Mesenchymal stem cell (in vitro differentiated cells and primary cell): ENCODE measurements around the gene IFNA10.
"Not testable (repeated sequence)": the region's sequence is repeated elsewhere in the genome, so short reads cannot be mapped to it uniquely, and the experiment has no call there.

Experiments
- DNase-seq: peaks from one replicate; pipeline ENCODE4 v3.0.0-alpha.2; 2013
- H2AFZ ChIP-seq: one replicate; pipeline ENCODE4 v1.6.1; 2013; ENCODE audit warnings: low read depth, mild to moderate bottlenecking, control low read depth, inconsistent platforms, low read length, moderate library complexity
- H2AK5ac ChIP-seq: 2 replicates; pipeline ENCODE4 v1.6.1; 2013; ENCODE audit warnings: low read length, moderate library complexity, mild to moderate bottlenecking, inconsistent platforms; ENCODE audit not compliant: severe bottlenecking
- H2BK120ac ChIP-seq: one replicate; pipeline ENCODE4 v1.6.1; 2013; ENCODE audit warnings: low read depth, mild to moderate bottlenecking, inconsistent platforms, low read length, moderate library complexity
- H2BK12ac ChIP-seq, 2 experiments: one replicate each; pipeline ENCODE4 v1.6.1; 2013; ENCODE audit warnings: inconsistent platforms in 2 of 2, low read length in 2 of 2, mild to moderate bottlenecking in 2 of 2, moderate library complexity in 2 of 2, control low read depth in 1 of 2
- H2BK15ac ChIP-seq: one replicate; pipeline ENCODE4 v1.6.1; 2013; ENCODE audit warnings: mild to moderate bottlenecking, low read depth, inconsistent platforms; ENCODE audit not compliant: poor library complexity, severe bottlenecking
- H2BK5ac ChIP-seq: 2 replicates; pipeline ENCODE4 v1.6.1; 2013; ENCODE audit warnings: low read depth, mild to moderate bottlenecking, low read length, control low read depth, inconsistent platforms; ENCODE audit not compliant: poor library complexity, severe bottlenecking
- H3K14ac ChIP-seq, 2 experiments: one replicate each; pipeline ENCODE4 v1.6.1; 2013; ENCODE audit warnings: inconsistent platforms in 2 of 2, low read length in 2 of 2, control low read depth in 1 of 2, mild to moderate bottlenecking in 1 of 2, moderate library complexity in 1 of 2
- H3K18ac ChIP-seq, 2 experiments: one replicate each; pipeline ENCODE4 v1.6.1; 2013; ENCODE audit warnings: inconsistent platforms in 2 of 2, low read length in 2 of 2, control low read depth in 1 of 2, low read depth in 1 of 2, mild to moderate bottlenecking in 1 of 2
- H3K23ac ChIP-seq, 2 experiments: one replicate each; pipeline ENCODE4 v1.6.1; 2013; ENCODE audit warnings: inconsistent platforms in 2 of 2, low read length in 2 of 2, mild to moderate bottlenecking in 2 of 2, moderate library complexity in 2 of 2, control low read depth in 1 of 2
- H3K27ac ChIP-seq: 2 replicates; pipeline ENCODE4 v1.5.1; 2013; ENCODE audit warnings: mild to moderate bottlenecking, moderate library complexity, low read length, control low read depth, inconsistent platforms; ENCODE audit not compliant: poor library complexity, severe bottlenecking
- H3K27me3 ChIP-seq, 2 experiments: 2 replicates each; pipeline versions ENCODE4 v1.6.1 to v1.7.0; 2013; ENCODE audit warnings: low read length in 2 of 2, mild to moderate bottlenecking in 2 of 2, moderate library complexity in 2 of 2, control low read depth in 1 of 2, inconsistent platforms in 1 of 2; ENCODE audit not compliant: control insufficient read depth in 1 of 2, insufficient read depth in 1 of 2
- H3K36me3 ChIP-seq, 2 experiments: 2 replicates each; pipeline versions ENCODE4 v1.6.1 to v1.7.0; 2013; ENCODE audit warnings: low read length in 2 of 2, control low read depth in 1 of 2, inconsistent platforms in 1 of 2, low read depth in 1 of 2, mild to moderate bottlenecking in 1 of 2; ENCODE audit not compliant: insufficient read depth in 2 of 2, control insufficient read depth in 1 of 2
- H3K4ac ChIP-seq, 2 experiments: one replicate each; pipeline ENCODE4 v1.6.1; 2013; ENCODE audit warnings: inconsistent platforms in 2 of 2, low read length in 2 of 2, mild to moderate bottlenecking in 2 of 2, moderate library complexity in 2 of 2, control low read depth in 1 of 2, low read depth in 1 of 2
- H3K4me1 ChIP-seq: 2 replicates; pipeline ENCODE4 v1.6.1; 2013; ENCODE audit warnings: low read depth, low read length, control low read depth; ENCODE audit not compliant: control insufficient read depth, insufficient read depth
- H3K4me2 ChIP-seq: 2 replicates; pipeline ENCODE4 v1.6.1; 2013; ENCODE audit warnings: low read length, mild to moderate bottlenecking, inconsistent platforms; ENCODE audit not compliant: poor library complexity, severe bottlenecking
- H3K4me3 ChIP-seq, 2 experiments: 2 replicates each; pipeline versions ENCODE4 v1.5.1 to v1.7.0; 2013; ENCODE audit warnings: low read length in 2 of 2, mild to moderate bottlenecking in 2 of 2, control low read depth in 1 of 2, low read depth in 1 of 2; ENCODE audit not compliant: insufficient read depth in 1 of 2
- H3K79me1 ChIP-seq: replicated peaks from 2 replicates; pipeline ENCODE4 v1.6.1; 2013; ENCODE audit warnings: mild to moderate bottlenecking, control low read depth, low read length, inconsistent platforms; ENCODE audit not compliant: poor library complexity, severe bottlenecking
- H3K9ac ChIP-seq: 2 replicates; pipeline ENCODE4 v1.7.0; 2013; ENCODE audit warnings: mild to moderate bottlenecking, low read length, moderate library complexity
- H3K9me3 ChIP-seq: 2 replicates; pipeline ENCODE4 v1.7.0; 2013; ENCODE audit warnings: mild to moderate bottlenecking, low read length; ENCODE audit not compliant: control insufficient read depth
- H4K8ac ChIP-seq: one replicate; pipeline ENCODE4 v1.6.1; 2013; ENCODE audit warnings: inconsistent platforms, mild to moderate bottlenecking, low read length, moderate library complexity
- H4K91ac ChIP-seq: one replicate; pipeline ENCODE4 v1.6.1; 2013; ENCODE audit warnings: mild to moderate bottlenecking, low read length, inconsistent platforms
- WGBS: methylation state at CpG from one replicate; pipeline ENCODE4 v1.1.7; 2013; ENCODE audit warnings: mixed read lengths; 5-methylcytosine and 5-hydroxymethylcytosine counted together

IFNA10 gene

DNA sequence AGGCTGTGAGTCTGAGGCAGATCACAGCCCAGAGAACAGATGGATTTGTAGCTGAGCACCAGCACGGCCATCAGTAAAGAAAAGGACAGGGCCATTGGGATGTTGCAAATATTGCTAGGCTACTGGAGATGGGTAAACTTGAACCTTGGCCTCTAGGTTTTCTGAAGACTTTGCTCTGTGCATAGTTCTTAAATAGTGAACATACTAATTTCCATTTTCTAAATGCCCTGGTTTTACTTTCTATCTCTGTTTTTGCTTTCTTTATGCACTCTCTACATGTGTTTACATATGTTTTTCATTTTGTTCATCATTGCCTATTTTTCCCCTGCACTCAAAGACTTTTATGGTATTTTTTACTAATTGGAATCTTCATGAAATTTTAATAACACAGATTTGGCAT, 10.3 kb upstream of the IFNA10 start, which contains the start of gene IFNA16:
TSS of gene IFNA16 (minus strand) at position 101 of the 400 bp plus-strand sequence. CDS start at position 95, 6 bp downstream.
- not testable (repeated sequence) for H3K79me1 ChIP-seq
- WGBS: 88% methylated on average over 1 of the region's 1 CpG

DNA sequence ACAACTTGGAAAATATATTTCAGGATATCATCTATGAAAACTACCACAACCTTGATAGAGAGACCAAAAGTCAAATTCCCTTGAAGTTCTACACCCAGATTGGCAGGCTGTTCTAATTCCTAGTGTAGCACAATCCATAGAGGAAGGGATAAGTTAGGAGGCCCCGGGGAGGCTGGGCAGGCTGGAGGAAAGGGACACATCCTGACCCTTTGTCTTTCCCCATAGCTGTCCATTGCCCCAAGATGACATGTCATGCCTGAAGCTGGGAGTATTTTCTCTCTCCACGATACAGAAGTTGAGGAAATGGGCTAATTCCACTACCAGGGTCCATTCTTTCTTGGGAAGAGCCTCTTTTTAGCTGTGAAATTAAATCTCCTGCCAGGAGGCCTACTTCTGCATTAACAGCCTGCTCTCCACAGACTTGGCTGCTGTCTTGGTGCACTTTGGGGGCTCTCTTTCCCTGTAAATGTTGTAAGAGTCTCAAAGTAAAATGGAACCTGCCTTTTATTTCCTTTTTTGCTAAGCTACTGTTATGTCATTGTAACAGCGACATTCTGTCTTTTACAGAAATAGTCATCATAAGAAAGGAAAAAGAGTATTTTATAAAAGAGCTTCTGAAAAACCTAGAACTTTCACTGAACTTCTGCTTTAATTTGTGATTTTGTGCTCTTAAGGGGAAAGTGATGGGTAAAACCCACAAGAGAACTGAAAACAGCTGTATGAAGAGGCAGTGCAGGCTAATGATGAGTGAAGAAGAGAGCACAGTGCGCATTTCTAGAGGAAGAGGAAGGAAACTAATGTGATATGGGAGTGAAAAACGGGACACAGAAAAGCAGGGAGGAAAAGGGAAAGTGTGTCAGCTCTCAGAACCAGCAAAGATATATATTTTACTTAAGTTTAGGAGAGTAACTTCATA, 6.7 kb upstream of the IFNA10 start:
- DNase-seq: peak; percentile 2
- H3K79me1 ChIP-seq, H2AK5ac ChIP-seq, H3K9me3 ChIP-seq, H4K8ac ChIP-seq, H2BK5ac ChIP-seq, H3K36me3 ChIP-seq, H2BK12ac ChIP-seq, H2BK120ac ChIP-seq, H3K4me2 ChIP-seq, H3K27ac ChIP-seq, H4K91ac ChIP-seq, H3K18ac ChIP-seq, H3K27me3 ChIP-seq, H2AFZ ChIP-seq, H3K14ac ChIP-seq, H3K4me3 ChIP-seq, H3K4me1 ChIP-seq, H3K4ac ChIP-seq, H3K23ac ChIP-seq, H2BK15ac ChIP-seq: not testable (repeated sequence)
- H3K9ac ChIP-seq: peak overlapping the region; percentile 11
- 86% methylated on average over 1 of the region's 5 CpGs for WGBS

More for the DNA sequence above, 10.3 kb upstream of the IFNA10 start, which contains the start of gene IFNA16:
- H3K4ac ChIP-seq, H3K4me2 ChIP-seq, H2BK5ac ChIP-seq, H3K18ac ChIP-seq, H3K36me3 ChIP-seq, H2AFZ ChIP-seq, H4K91ac ChIP-seq, H3K9ac ChIP-seq, H3K4me1 ChIP-seq, H3K27me3 ChIP-seq, H2BK15ac ChIP-seq, H3K14ac ChIP-seq, DNase-seq, H2BK12ac ChIP-seq, H2BK120ac ChIP-seq, H3K4me3 ChIP-seq, H4K8ac ChIP-seq, H3K27ac ChIP-seq, H2AK5ac ChIP-seq, H3K9me3 ChIP-seq, H3K23ac ChIP-seq: not testable (repeated sequence)

DNA sequence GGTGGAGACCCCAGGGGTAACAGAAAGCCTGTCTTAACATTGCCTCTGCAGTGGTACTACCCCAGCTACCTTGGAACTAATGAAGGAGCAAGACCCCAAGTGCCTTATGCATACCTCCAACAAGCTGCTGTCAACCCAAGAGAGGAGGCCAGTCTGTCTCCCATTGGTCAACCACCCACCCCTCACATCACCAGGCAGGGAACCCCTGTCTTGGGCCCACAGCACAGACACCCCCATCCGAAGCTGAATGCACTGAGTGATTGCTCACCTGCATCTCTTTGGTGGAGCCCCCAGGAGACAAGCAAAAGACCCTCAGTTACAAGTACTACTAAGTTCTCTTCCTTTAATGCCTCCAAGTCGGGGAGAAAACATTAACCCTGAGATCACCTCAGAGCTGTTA, 5.2 kb upstream of the IFNA10 start:
- WGBS: 68% methylated on average over 2 of the region's 2 CpGs
- H4K91ac ChIP-seq: not testable (repeated sequence)

DNA sequence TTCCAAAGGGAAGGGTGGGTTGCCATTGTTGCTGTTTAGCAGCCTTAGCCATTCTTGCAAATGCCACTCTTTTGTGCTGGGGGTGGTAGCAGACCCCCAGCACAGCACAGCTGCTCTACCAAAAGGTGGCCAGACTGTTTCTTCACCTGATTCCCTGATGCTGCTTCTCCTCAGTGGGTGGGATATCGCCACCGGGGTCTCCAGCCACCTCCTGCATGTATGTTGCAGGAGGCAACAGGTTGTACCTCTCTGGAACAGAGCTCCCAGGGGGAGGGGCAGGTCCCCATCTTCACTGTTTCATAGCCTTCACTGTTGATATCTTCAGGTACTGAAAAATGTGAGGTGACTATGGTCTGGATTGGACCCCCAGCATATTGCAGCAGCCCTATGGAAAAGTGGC, 3.8 kb upstream of the IFNA10 start:
- H2BK15ac ChIP-seq, H3K23ac ChIP-seq, H3K14ac ChIP-seq, H3K9me3 ChIP-seq, H3K27ac ChIP-seq, H3K4me3 ChIP-seq, H4K8ac ChIP-seq, H3K9ac ChIP-seq, H3K4me1 ChIP-seq, H3K4ac ChIP-seq, H3K79me1 ChIP-seq, H3K27me3 ChIP-seq, H3K36me3 ChIP-seq, H2BK5ac ChIP-seq, H2AFZ ChIP-seq, H3K18ac ChIP-seq, H2AK5ac ChIP-seq, H2BK120ac ChIP-seq, H4K91ac ChIP-seq, H2BK12ac ChIP-seq, DNase-seq, H3K4me2 ChIP-seq: not testable (repeated sequence)
- 95% methylated on average over 2 of the region's 2 CpGs for WGBS

More for the DNA sequence above, 5.2 kb upstream of the IFNA10 start:
- not testable (repeated sequence) for H3K27me3 ChIP-seq, H3K27ac ChIP-seq, H3K9ac ChIP-seq, H2BK12ac ChIP-seq, H3K4ac ChIP-seq, DNase-seq, H3K36me3 ChIP-seq, H2BK120ac ChIP-seq, H3K9me3 ChIP-seq, H3K14ac ChIP-seq, H3K4me3 ChIP-seq, H2AFZ ChIP-seq, H3K4me1 ChIP-seq, H4K8ac ChIP-seq, H2BK15ac ChIP-seq, H3K4me2 ChIP-seq, H2AK5ac ChIP-seq, H3K23ac ChIP-seq, H3K18ac ChIP-seq, H2BK5ac ChIP-seq, H3K79me1 ChIP-seq
